GM12878 (cell line): Measurements from ENCODE around the gene NYAP1. TPM values are rescaled to one million over a fixed set of nuclear protein-coding genes. Genes with fewer than 3 reads are reported as not detected.
A peak's percentile ranks its signal among the peaks of the same experiment; 100 is the strongest.

ENCODE experiments used
- BCL11A ChIP-seq: IDR thresholded peaks from 2 replicates; pipeline ENCODE4 v1.6.1; 2011; ENCODE audit warnings: low read depth, low read length
- BHLHE40 ChIP-seq, 2 experiments: fragments of 450-650 bp in 1 of 2; IDR thresholded peaks; 2 replicates each; pipeline ENCODE4 v1.6.1; 2011 to 2017; ENCODE audit warnings: low read depth in 2 of 2, borderline replicate concordance in 1 of 2, improper control_type of control experiment in 1 of 2, low read length in 1 of 2, mild to moderate bottlenecking in 1 of 2
- CHD1 ChIP-seq: IDR thresholded peaks from 2 replicates; pipeline ENCODE4 v1.6.1; 2012; ENCODE audit warnings: low read depth, low read length, improper control_type of control experiment
- CREM ChIP-seq: IDR thresholded peaks from 2 replicates; pipeline ENCODE4 v1.6.1; 2014; ENCODE audit warnings: antibody characterized with exemption, low read depth
- GATAD2B ChIP-seq: fragments of 450-650 bp; conservative IDR thresholded peaks from 2 replicates; pipeline ENCODE4 v1.6.1; 2017; ENCODE audit warnings: low read depth, mild to moderate bottlenecking, moderate library complexity
- HCFC1 ChIP-seq: fragments of 150-350 bp; IDR thresholded peaks from 2 replicates; pipeline ENCODE4 v1.6.1; 2014; ENCODE audit warnings: low read length
- MXI1 ChIP-seq: fragments of 150-350 bp; IDR thresholded peaks from 2 replicates; pipeline ENCODE4 v1.6.1; 2011; ENCODE audit warnings: low read depth, mild to moderate bottlenecking, inconsistent platforms, low read length, improper control_type of control experiment
- NFIC ChIP-seq: IDR thresholded peaks from 2 replicates; pipeline ENCODE4 v1.6.1; 2012; ENCODE audit warnings: low read depth, mild to moderate bottlenecking, inconsistent platforms, low read length, moderate library complexity
- NFXL1 ChIP-seq: fragments of 450-650 bp; IDR thresholded peaks from 2 replicates; pipeline ENCODE4 v1.6.1; 2017; ENCODE audit warnings: antibody characterized with exemption, mild to moderate bottlenecking, borderline replicate concordance
- NR2C1 ChIP-seq: fragments of 450-650 bp; IDR thresholded peaks from 2 replicates; pipeline ENCODE4 v1.6.1; 2017; ENCODE audit warnings: antibody characterized with exemption, mild to moderate bottlenecking, moderate library complexity
- NR2F1 ChIP-seq: fragments of 450-650 bp; conservative IDR thresholded peaks from 2 replicates; pipeline ENCODE4 v1.6.1; 2017; ENCODE audit warnings: mild to moderate bottlenecking
- POLR2A ChIP-seq: IDR thresholded peaks from 2 replicates; pipeline ENCODE4 v1.6.1; 2011; ENCODE audit warnings: low read depth, mild to moderate bottlenecking, low read length
- RCOR1 ChIP-seq: conservative IDR thresholded peaks from 2 replicates; pipeline ENCODE4 v1.6.1; 2012; ENCODE audit warnings: low read depth, low read length, improper control_type of control experiment
- STAT3 ChIP-seq: IDR thresholded peaks from 2 replicates; pipeline ENCODE4 v1.6.1; 2011; ENCODE audit warnings: low read depth, low read length, improper control_type of control experiment
- TAF1 ChIP-seq: IDR thresholded peaks from 2 replicates; pipeline ENCODE4 v1.6.1; 2011; ENCODE audit warnings: mild to moderate bottlenecking, low read depth, low read length, borderline replicate concordance
- YBX1 ChIP-seq: fragments of 450-650 bp; IDR thresholded peaks from 2 replicates; pipeline ENCODE4 v1.6.1; 2016; ENCODE audit warnings: antibody characterized with exemption
- polyA plus RNA-seq, 11 experiments: library from polyadenylated mRNA; depleted of rRNA in 4 of 11; unstranded in 6 of 11; stranded (reverse) in 5 of 11; fragments of >200 nt; fragmentation: Nextera tagmentation in 4 of 11; fragmentation: Illumina TruSeq in 1 of 11; extraction: Ambion mirVana in 4 of 11; extraction: Trizol in 1 of 11; gene quantifications; 1 replicate in 1 of 11; 2 replicates in 10 of 11; pipeline versions ENCODE4 v1.2.1 to v1.2.3, GENCODE V29; 2011 to 2016; ENCODE audit warnings: inconsistent platforms in 2 of 11, missing spikeins in 2 of 11, low read depth in 1 of 11
- total RNA-seq, 4 experiments: library from RNA; depleted of rRNA in 3 of 4; stranded (reverse); fragments of >200 nt in 3 of 4; fragmentation: Illumina TruSeq in 1 of 4; extraction: Trizol in 1 of 4; gene quantifications; 2 replicates each; pipeline versions ENCODE4 v1.2.1 to v1.2.3, GENCODE V29; 2013 to 2021
- TF ChIP-seq, protein P1 (sequence below): fragments of 450-650 bp; conservative IDR thresholded peaks from 2 replicates; pipeline ENCODE4 v1.6.1; 2017; ENCODE audit warnings: mild to moderate bottlenecking, moderate library complexity
- TF ChIP-seq, protein P2 (sequence below): fragments of 450-650 bp; IDR thresholded peaks from 2 replicates; pipeline ENCODE4 v1.6.1; 2017; ENCODE audit warnings: borderline replicate concordance
- TF ChIP-seq, protein P3 (sequence below): fragments of 450-650 bp; IDR thresholded peaks from 2 replicates; pipeline ENCODE4 v1.6.1; 2016; ENCODE audit warnings: mild to moderate bottlenecking
- TF ChIP-seq, protein P4 (sequence below): fragments of 150-350 bp; IDR thresholded peaks from 2 replicates; pipeline ENCODE4 v1.6.1; 2016; ENCODE audit warnings: low read depth, low read length
- TF ChIP-seq, protein P5 (sequence below): IDR thresholded peaks from 2 replicates; pipeline ENCODE4 v1.6.1; 2011; ENCODE audit warnings: borderline replicate concordance, low read depth, mild to moderate bottlenecking, moderate library complexity, low read length; ENCODE audit not compliant: insufficient read depth, poor library complexity, severe bottlenecking

Gene NYAP1
- total and polyA plus RNA-seq, 10 of the 15 experiments (the other 5 are each of a cell fraction or from before 2014, with no cell fraction given): 0.04 to 0.28 (median 0.11) TPM; not detected in 6

DNA sequence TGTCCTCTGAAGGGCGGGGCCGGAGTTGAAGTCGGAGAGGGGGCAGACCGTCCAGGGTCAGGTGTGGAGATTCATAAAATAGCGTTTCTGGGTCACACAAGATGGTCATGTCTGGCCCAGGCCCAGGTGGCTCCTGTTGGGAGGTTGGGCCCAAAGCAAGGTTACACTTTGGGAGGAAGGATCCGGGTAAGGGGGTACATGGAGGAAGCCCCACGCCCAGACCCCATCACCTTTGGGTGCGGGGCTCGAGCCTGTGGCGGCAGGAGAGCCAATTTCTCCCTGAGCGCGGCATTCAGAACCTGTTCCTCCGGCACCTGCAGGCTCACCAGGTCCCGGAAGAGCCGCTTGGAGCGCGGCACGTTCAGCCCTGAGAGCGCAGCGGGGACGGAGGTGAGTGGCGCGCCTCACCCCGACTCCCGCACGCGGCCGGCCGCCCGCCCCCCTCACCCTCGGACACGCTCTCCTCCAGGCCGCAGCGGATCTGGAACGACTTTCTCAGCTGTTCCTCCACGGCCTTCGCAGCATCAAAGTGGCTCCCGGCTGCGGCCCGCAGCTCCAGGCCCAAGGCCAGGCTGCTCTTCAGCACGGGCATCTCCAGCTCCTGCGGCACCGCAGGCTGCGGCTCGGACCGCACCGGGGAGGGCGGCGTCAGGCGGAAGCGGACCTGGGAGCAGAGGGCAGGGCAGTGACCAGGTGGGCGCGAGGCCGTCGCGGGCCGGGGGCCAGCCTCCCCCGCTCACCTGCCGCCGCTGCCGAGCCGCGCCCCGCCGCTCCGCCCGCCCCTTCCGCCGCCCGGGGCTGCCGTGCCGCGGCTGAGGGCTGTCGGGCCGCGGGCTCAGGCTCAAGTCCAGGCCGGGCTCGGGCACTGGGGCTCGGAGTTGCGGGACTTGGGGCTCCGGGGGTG, 48.1 kb upstream of the NYAP1 start (continued):
- TF ChIP-seq, protein P1, sequence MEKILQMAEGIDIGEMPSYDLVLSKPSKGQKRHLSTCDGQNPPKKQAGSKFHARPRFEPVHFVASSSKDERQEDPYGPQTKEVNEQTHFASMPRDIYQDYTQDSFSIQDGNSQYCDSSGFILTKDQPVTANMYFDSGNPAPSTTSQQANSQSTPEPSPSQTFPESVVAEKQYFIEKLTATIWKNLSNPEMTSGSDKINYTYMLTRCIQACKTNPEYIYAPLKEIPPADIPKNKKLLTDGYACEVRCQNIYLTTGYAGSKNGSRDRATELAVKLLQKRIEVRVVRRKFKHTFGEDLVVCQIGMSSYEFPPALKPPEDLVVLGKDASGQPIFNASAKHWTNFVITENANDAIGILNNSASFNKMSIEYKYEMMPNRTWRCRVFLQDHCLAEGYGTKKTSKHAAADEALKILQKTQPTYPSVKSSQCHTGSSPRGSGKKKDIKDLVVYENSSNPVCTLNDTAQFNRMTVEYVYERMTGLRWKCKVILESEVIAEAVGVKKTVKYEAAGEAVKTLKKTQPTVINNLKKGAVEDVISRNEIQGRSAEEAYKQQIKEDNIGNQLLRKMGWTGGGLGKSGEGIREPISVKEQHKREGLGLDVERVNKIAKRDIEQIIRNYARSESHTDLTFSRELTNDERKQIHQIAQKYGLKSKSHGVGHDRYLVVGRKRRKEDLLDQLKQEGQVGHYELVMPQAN: peak; percentile 59
- TF ChIP-seq CHD1 (no peak), BHLHE40 (IDR thresholded peaks at IDR 0.05; ENCODE audit: borderline replicate concordance in 1 of 2, low read depth in 2 of 2, low read length in 1 of 2) (peak; percentile 73 to 90), NFIC (no peak), YBX1 (no peak), HCFC1 (no peak), BCL11A (no peak), RCOR1 (no peak), CREM (no peak), GATAD2B (peak; percentile 75; the same call in 1 of the 2 replicates), TAF1 (no peak), NR2C1 (no peak), MXI1 (0 out of 2 replicates have a peak, but pooled peaks have one; percentile 27), NR2F1 (0 out of 2 replicates have a peak, but pooled peaks have one; percentile 27), POLR2A (peak; percentile 73), STAT3 (no peak), NFXL1 (no peak)
- TF ChIP-seq, protein P2, sequence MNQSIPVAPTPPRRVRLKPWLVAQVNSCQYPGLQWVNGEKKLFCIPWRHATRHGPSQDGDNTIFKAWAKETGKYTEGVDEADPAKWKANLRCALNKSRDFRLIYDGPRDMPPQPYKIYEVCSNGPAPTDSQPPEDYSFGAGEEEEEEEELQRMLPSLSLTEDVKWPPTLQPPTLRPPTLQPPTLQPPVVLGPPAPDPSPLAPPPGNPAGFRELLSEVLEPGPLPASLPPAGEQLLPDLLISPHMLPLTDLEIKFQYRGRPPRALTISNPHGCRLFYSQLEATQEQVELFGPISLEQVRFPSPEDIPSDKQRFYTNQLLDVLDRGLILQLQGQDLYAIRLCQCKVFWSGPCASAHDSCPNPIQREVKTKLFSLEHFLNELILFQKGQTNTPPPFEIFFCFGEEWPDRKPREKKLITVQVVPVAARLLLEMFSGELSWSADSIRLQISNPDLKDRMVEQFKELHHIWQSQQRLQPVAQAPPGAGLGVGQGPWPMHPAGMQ: no peak
- TF ChIP-seq, protein P3, sequence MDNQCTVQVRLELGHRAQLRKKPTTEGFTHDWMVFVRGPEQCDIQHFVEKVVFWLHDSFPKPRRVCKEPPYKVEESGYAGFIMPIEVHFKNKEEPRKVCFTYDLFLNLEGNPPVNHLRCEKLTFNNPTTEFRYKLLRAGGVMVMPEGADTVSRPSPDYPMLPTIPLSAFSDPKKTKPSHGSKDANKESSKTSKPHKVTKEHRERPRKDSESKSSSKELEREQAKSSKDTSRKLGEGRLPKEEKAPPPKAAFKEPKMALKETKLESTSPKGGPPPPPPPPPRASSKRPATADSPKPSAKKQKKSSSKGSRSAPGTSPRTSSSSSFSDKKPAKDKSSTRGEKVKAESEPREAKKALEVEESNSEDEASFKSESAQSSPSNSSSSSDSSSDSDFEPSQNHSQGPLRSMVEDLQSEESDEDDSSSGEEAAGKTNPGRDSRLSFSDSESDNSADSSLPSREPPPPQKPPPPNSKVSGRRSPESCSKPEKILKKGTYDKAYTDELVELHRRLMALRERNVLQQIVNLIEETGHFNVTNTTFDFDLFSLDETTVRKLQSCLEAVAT: no peak
- TF ChIP-seq, protein P4, sequence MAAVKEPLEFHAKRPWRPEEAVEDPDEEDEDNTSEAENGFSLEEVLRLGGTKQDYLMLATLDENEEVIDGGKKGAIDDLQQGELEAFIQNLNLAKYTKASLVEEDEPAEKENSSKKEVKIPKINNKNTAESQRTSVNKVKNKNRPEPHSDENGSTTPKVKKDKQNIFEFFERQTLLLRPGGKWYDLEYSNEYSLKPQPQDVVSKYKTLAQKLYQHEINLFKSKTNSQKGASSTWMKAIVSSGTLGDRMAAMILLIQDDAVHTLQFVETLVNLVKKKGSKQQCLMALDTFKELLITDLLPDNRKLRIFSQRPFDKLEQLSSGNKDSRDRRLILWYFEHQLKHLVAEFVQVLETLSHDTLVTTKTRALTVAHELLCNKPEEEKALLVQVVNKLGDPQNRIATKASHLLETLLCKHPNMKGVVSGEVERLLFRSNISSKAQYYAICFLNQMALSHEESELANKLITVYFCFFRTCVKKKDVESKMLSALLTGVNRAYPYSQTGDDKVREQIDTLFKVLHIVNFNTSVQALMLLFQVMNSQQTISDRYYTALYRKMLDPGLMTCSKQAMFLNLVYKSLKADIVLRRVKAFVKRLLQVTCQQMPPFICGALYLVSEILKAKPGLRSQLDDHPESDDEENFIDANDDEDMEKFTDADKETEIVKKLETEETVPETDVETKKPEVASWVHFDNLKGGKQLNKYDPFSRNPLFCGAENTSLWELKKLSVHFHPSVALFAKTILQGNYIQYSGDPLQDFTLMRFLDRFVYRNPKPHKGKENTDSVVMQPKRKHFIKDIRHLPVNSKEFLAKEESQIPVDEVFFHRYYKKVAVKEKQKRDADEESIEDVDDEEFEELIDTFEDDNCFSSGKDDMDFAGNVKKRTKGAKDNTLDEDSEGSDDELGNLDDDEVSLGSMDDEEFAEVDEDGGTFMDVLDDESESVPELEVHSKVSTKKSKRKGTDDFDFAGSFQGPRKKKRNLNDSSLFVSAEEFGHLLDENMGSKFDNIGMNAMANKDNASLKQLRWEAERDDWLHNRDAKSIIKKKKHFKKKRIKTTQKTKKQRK: no peak
- TF ChIP-seq, protein P5, sequence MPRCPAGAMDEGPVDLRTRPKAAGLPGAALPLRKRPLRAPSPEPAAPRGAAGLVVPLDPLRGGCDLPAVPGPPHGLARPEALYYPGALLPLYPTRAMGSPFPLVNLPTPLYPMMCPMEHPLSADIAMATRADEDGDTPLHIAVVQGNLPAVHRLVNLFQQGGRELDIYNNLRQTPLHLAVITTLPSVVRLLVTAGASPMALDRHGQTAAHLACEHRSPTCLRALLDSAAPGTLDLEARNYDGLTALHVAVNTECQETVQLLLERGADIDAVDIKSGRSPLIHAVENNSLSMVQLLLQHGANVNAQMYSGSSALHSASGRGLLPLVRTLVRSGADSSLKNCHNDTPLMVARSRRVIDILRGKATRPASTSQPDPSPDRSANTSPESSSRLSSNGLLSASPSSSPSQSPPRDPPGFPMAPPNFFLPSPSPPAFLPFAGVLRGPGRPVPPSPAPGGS: no peak
